ENCODE measurements around the gene AFMID. TPM values are rescaled to one million over a fixed set of nuclear protein-coding genes. Genes with fewer than 3 reads are reported as not detected.

Gene AFMID
- total RNA-seq, 2 donors from 2014 or later: 18.8 to 44.0 TPM

DNA sequence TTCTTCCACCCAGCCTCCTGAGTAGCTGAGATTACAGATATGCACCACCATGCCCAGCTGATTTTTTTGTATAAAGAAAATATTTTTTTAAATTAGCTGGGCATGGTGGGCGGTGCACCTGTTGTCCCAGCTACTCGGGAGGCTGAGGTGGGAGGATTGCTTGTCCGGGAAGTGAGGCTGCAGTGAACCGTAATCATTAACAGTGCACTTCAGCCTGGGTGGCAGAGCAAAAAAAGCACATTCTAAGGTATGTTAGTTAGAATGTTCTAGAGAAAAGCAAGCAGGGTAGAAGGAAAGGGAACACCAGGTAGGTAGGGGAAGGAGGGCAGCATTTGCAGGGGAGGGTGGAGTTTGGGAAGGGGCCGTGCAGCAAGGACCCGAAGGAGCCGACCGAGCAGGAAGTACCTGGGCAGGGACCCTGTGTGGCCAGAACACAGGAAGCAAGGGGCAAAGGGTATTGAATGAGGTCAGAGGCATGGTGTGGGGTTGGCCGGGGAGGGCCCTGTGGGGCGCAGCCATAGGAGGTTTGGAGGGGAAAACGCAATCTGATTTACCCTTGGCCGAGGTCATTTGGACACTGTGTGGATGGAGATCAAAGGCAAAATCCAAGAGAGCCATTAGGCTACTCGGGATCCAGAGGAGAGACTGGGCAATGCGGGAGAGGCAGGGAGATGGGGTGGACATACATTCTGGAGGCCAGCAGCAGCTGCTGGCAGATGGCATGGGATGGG is 38.7 kb upstream of the AFMID start:
- peaks cover 15 to 19% of the 10 kb centered on the region in 2 donors for H3K4me1 ChIP-seq (ENCODE audit: control insufficient read depth in 1 of 2, low read depth in 2 of 2)
- TF ChIP-seq, protein P1, sequence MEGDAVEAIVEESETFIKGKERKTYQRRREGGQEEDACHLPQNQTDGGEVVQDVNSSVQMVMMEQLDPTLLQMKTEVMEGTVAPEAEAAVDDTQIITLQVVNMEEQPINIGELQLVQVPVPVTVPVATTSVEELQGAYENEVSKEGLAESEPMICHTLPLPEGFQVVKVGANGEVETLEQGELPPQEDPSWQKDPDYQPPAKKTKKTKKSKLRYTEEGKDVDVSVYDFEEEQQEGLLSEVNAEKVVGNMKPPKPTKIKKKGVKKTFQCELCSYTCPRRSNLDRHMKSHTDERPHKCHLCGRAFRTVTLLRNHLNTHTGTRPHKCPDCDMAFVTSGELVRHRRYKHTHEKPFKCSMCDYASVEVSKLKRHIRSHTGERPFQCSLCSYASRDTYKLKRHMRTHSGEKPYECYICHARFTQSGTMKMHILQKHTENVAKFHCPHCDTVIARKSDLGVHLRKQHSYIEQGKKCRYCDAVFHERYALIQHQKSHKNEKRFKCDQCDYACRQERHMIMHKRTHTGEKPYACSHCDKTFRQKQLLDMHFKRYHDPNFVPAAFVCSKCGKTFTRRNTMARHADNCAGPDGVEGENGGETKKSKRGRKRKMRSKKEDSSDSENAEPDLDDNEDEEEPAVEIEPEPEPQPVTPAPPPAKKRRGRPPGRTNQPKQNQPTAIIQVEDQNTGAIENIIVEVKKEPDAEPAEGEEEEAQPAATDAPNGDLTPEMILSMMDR (IDR thresholded peaks at IDR 0.05): no peak

DNA sequence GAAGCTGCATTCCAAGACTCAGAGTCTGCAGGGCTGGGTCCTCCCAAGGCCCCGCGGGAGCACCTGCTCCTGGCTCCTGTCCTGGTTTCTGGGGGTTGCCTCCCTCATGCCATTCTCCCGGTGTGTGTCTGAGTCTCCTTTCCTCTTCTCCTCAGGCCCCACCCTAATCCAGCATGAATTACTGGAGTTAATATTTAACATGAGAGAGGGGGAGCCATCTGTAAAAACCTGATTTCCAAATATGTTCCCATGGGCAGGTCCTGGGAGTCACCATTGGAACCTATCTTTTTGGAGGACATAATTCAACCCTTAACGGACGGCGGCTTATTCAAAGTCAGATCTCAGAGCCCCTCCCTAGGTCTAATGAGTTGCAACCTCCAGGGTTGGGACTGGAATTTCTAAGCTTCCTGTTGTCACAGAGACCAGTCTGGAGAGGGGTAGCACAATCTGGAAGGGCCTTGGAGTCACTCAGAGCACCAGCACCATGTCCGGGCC is 35.6 kb upstream of the AFMID start:
- TF ChIP-seq, protein P1 (IDR thresholded peaks at IDR 0.05): no peak
- Histone ChIP-seq H3K27ac (no peak overlapping the region), H3K9me3 (no peaks in the 10 kb centered on the region), H3K36me3 (no peaks in the 10 kb centered on the region), H3K27me3 (replicated peaks; ENCODE audit: insufficient read depth) (no peaks in the 10 kb centered on the region), H3K4me3 (no peak overlapping the region), H3K4me1 (ENCODE audit: control insufficient read depth in 1 of 2, low read depth in 2 of 2) (no peaks in the 10 kb centered on the region)
- ATAC-seq (ENCODE audit: insufficient number of reproducible peaks, low FRiP score, low read depth) (no peak), DNase-seq (ENCODE audit: low spot score) (no peak)

More for the DNA sequence above, 38.7 kb upstream of the AFMID start:
- no peaks in the 10 kb centered on the region for H3K27me3 ChIP-seq (replicated peaks; ENCODE audit: insufficient read depth)
- no peak overlapping the region for H3K27ac ChIP-seq
- no peak overlapping the region for H3K4me3 ChIP-seq
- ATAC-seq (ENCODE audit: insufficient number of reproducible peaks, low FRiP score, low read depth) (no peak), DNase-seq (ENCODE audit: low spot score) (no peak)
- no peaks in the 10 kb centered on the region for H3K36me3 ChIP-seq
- H3K9me3 ChIP-seq: no peaks in the 10 kb centered on the region

DNA sequence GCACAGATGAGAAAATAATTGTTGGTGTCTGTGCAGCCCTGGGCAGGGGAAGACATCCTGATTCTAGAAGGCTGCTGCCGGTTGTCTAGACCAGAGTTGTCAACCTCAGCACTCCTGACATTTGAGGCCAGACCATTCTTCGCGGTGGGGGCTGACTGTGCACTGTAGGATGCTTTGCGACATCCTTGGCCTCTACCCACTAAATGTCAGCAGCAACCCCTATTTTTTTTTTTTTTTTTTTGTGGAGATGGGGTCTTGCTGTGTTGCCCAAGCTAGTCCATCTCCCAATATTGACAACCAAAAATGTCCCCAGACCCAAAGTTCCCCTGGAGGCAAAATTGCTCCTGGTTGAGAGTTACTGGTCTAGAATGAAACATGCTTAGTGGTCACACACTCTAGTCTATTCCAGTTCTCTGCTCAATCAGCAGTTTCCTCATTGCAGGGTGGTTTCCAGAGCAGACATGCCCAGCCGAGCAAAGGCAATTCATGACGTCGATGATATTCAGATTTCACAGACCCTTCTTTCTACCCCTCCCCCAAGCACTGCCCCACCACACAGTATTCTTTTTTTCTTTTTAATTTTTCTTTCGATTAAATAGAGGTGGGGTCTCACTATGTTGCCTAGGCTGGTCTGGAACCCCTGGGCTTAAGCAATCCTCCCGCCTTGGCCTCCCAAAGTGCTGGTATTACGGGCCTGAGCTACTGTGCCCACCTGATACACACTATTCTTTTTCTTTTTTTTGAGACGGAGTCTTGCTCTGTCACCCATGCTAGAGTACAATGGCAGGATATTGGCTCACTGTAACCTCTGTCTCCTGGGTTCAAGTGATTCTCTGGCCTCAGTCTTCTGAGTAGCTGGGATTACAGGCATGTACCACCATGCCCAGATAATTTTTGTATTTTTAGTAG is 32.0 kb upstream of the AFMID start:
- no peaks in the 10 kb centered on the region for H3K27me3 ChIP-seq (replicated peaks; ENCODE audit: insufficient read depth)
- H3K36me3 ChIP-seq: no peaks in the 10 kb centered on the region
- H3K4me3 ChIP-seq: no peak overlapping the region
- TF ChIP-seq, protein P1 (IDR thresholded peaks at IDR 0.05): no peak
- H3K4me1 ChIP-seq (ENCODE audit: control insufficient read depth in 1 of 2, low read depth in 2 of 2): no peaks in the 10 kb centered on the region
- no peak overlapping the region for H3K27ac ChIP-seq
- no peak for ATAC-seq (ENCODE audit: insufficient number of reproducible peaks, low FRiP score, low read depth)
- no peaks in the 10 kb centered on the region for H3K9me3 ChIP-seq
- DNase-seq (ENCODE audit: low spot score): no peak

DNA sequence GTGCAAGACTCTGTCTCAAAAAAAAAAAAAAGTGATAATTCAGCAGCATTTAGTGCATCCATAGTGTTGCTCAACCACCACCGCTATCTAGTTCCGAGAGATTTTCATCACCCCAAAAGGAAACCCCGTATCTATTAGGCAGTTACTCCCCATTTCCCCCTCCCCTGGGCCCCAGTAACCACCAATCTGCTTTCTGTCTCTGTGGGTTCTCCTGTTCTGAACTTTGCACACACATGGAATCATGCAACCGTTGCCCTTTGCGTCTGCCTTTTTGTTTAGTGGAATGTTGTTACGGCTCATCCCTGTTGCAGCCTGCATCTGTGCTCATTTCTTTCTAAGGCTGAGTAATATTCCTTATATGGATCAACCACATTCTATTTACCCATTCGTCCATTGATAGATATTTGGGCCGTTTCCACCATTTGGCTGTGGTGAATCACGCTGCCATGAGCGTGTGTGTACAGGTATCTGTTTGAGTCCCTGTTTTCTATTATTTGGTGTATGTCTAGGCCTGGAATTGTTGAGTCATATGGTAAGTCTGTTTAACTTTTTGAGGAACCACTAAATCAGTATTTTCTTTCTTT is 27.5 kb upstream of the AFMID start:
- ATAC-seq (ENCODE audit: insufficient number of reproducible peaks, low FRiP score, low read depth): no peak
- Histone ChIP-seq H3K4me1 (ENCODE audit: control insufficient read depth in 1 of 2, low read depth in 2 of 2) (no peaks in the 10 kb centered on the region), H3K9me3 (no peaks in the 10 kb centered on the region), H3K36me3 (no peaks in the 10 kb centered on the region), H3K4me3 (no peak overlapping the region), H3K27ac (no peak overlapping the region), H3K27me3 (replicated peaks; ENCODE audit: insufficient read depth) (no peaks in the 10 kb centered on the region)
- TF ChIP-seq, protein P1 (IDR thresholded peaks at IDR 0.05): no peak
- no peak for DNase-seq (ENCODE audit: low spot score)
